Epithelial cell of proximal tubule (primary cell): ENCODE measurements around the gene DTNBP1. TPM values are rescaled to one million over a fixed set of nuclear protein-coding genes. Genes with fewer than 3 reads are reported as not detected.

Experiments
- DNase-seq: peaks from one replicate; pipeline ENCODE4 v3.0.0-alpha.2; 2011; ENCODE audit warnings: low read depth
- H3K4me3 ChIP-seq: 2 replicates; pipeline ENCODE4 v1.5.1; 2011; ENCODE audit warnings: low read depth, mild to moderate bottlenecking, low read length
- total RNA-seq: library from RNA; depleted of rRNA; stranded (reverse); fragments of >200 nt; gene quantifications from 2 replicates; pipeline ENCODE4 v1.2.3, GENCODE V29; 2015
- TF ChIP-seq, protein P1 (sequence below): conservative IDR thresholded peaks from 2 replicates; pipeline ENCODE4 v1.5.1; 2012; ENCODE audit warnings: low read depth, mild to moderate bottlenecking, low read length

Gene DTNBP1
- total RNA-seq, 1 donor from 2014 or later, result 6.3 TPM

DNA sequence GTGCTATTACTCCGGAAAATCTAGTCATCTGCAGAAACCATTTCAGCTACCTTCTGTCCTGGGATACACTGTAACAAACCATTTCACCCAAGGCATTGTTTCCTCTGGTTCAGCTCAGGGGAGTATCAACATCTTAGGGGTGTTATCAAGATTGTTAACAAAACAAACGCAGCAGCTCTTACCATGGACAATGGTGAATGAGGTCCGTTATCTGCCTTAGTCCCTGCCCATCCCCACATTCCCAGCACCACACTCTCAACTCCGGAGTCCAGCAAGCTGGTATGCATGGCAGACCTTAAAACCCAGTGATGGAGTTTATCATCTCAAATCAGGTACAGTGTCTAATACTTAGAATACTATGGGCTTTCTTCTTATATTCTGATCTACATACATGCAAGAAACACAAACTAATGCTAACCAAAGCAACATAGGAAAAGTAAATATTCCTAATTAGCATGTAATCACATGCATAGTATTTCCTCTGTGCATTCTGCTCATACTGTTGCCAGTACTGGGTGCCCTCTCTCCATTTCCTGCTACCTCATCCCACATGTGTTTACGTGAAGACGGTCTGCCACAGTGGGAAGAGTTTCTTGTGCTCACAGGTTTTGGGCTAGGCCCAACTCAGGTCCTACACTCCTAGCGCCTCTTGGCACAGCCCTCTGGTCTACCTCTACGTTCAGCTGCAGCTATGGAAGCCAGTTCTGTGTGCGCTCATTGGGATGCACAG lies 123.9 kb downstream of the DTNBP1 start:
- no peak overlapping the region for H3K4me3 ChIP-seq
- TF ChIP-seq, protein P1, sequence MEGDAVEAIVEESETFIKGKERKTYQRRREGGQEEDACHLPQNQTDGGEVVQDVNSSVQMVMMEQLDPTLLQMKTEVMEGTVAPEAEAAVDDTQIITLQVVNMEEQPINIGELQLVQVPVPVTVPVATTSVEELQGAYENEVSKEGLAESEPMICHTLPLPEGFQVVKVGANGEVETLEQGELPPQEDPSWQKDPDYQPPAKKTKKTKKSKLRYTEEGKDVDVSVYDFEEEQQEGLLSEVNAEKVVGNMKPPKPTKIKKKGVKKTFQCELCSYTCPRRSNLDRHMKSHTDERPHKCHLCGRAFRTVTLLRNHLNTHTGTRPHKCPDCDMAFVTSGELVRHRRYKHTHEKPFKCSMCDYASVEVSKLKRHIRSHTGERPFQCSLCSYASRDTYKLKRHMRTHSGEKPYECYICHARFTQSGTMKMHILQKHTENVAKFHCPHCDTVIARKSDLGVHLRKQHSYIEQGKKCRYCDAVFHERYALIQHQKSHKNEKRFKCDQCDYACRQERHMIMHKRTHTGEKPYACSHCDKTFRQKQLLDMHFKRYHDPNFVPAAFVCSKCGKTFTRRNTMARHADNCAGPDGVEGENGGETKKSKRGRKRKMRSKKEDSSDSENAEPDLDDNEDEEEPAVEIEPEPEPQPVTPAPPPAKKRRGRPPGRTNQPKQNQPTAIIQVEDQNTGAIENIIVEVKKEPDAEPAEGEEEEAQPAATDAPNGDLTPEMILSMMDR, result no peak
- no peak for DNase-seq

DNA sequence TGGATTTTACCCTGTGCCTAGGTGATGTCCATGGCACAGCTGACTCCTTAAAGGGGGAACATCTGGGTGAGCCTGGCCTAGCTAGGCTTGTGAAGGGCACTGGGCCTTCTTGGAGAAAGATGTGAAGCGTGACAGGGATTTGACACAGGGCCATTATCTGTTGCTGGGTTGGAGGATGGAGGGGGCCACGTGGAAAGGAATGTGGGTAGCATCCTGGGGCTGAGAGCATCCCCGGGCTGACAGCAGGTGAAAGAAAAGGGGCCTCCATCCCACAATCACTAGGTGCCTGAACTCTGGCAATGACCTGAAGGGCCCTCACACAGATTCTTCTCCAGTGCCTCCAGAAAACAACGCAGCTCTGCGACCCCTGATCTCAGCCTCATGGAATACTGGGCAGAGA lies 124.7 kb downstream of the DTNBP1 start:
- no peak for DNase-seq
- no peak overlapping the region for H3K4me3 ChIP-seq
- TF ChIP-seq, protein P1, result no peak

DNA sequence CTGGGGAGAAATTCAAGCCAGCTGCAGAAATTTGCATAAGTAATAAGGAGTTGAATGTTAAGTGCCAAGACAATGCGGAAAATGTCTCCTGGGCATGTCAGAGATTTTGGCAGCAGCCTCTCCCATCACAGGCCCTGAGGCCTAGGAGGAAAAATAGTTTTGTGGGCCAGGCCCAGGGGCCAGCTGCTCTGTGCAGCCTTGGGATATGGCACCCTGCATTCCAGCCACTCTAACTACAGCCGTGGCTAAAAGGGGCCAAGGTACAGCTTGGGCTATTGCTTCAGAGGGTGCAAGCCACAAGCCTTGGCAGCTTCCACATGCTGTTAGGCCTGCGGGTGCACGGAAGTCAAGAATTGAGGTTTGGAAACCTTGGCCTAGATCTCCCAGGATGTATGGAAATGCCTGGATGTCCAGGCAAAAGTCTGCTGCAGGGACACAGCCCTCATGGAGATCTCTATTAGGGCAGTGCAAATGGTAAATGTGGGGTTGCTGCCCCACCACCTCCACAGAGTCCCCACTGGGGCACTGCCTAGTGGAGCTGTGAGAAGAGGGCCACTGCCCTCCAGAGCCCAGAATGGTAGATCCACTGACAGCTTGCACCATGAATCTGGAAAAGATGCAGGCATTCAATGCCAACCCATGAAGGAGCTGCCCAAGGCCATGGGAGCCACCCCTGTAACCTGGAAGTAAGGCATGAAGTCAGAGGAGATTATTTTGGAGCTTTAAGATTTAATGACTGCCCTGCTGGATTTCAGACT lies 126.5 kb downstream of the DTNBP1 start:
- TF ChIP-seq, protein P1, result no peak
- DNase-seq, result no peak
- no peak overlapping the region for H3K4me3 ChIP-seq

DNA sequence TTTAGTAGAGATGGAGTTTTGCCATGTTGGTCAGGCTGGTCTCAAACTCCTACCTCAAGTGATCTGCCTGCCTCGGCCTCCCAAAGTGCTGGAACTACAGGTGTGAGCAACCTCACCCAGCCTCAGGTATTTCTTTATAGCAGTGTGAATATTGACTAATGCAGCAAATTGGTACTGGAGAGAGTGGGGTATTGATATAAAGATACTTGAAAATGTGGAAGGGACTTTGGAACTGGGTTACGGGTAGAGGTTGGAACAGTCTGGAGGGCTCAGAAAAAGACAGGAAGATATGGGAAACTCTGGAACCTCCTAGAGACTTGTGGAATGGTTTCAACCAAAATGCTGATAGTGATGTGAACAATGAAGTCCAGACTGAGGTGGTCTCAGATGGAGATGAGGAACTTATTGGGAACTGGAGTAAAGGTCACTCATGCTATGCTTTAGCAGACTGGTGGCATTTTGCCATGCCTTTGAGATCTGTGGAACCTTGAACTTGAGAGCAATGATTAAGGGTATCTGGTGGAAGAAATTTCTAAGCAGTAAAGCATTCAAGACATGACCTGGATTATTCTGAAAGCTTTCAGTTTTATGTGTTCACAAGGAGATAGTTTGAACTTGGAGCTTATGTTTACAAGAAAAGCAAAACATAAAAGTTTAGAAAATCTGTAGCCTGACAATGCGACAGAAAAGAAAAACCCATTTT lies 127.2 kb downstream of the DTNBP1 start:
- H3K4me3 ChIP-seq, result no peak overlapping the region
- TF ChIP-seq, protein P1, result no peak
- no peak for DNase-seq

DNA sequence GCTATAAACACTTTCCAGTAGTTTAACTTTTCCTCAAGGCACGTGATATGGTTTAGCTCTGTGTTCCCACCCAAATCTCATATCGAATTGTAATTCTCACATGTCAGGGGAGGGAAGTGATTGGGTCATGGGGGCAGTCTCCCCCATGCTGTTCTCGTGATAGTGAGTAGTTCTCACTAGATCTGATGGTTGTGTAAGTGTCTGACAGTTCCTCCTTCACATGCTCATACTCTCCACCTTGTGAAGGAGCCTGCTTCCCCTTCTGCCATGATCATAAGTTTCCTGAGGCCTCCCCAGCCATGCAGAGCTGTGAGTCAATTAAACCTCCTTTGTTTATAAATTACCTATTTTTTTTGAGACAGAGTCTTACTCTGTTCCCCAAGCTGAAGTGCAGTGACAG lies 127.9 kb downstream of the DTNBP1 start:
- peak; percentile 44 for DNase-seq
- no peak overlapping the region for H3K4me3 ChIP-seq
- TF ChIP-seq, protein P1, result no peak

DNA sequence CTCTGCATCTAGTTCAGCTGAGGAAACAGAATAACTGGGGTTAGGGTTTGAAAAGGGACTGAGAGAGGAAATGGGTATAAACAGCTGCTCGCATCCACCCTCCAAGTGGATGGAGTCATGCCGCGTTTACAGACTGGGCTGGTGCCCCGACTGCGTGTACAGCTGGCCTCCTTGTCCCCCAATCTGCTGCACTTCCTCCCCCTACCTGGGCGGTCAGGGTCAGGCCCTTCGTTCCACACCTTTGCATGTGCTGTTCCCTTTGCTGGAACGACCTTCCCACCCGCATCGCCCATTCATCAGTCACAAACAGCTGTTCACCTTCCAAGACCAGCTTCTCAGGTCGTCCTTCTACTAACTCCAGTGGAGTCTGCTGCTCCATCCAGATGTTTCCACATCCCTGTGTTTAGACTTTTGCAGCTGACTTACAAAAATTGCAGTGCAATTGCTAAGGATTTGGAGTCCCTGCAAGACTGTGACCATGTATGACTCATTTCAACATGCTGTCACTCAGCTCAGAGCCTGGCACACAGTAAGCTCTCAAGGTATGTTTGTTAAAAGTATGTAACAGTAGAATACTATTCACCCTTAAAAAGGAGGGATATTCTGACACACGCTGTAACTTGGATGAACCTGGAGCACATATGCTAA lies 129.3 kb downstream of the DTNBP1 start:
- no peak for DNase-seq

More for the DNA sequence above, 129.3 kb downstream of the DTNBP1 start:
- H3K4me3 ChIP-seq, result no peak overlapping the region
- TF ChIP-seq, protein P1, result no peak
